ENCODE results near the gene EPHA2.

Gene EPHA2

DNA sequence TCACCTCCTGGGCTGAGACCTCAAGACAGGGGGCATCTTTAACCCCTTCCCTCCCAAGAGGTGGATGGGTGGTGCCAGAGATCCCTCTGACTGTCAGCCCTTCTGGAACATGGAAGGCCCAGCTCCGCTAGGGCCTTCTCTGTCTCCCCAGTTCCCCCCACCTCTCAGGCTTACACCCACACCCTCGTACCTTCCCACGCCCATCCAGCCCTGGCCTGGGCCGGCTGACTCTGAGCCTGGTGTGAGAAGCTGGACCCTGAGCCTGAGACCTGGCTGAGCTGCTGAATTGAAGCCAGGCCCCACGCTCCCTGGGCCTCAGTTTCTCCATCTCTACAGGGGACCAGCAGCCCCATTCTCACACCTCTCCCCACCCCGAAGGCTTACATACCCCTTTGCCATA is 5.4 kb downstream of the EPHA2 start:
- H3K27ac ChIP-seq, result no peak overlapping the region
- TF ChIP-seq ZFX (IDR thresholded peaks at IDR 0.05; ENCODE audit: borderline replicate concordance), result no peak
- TF ChIP-seq, protein P1, sequence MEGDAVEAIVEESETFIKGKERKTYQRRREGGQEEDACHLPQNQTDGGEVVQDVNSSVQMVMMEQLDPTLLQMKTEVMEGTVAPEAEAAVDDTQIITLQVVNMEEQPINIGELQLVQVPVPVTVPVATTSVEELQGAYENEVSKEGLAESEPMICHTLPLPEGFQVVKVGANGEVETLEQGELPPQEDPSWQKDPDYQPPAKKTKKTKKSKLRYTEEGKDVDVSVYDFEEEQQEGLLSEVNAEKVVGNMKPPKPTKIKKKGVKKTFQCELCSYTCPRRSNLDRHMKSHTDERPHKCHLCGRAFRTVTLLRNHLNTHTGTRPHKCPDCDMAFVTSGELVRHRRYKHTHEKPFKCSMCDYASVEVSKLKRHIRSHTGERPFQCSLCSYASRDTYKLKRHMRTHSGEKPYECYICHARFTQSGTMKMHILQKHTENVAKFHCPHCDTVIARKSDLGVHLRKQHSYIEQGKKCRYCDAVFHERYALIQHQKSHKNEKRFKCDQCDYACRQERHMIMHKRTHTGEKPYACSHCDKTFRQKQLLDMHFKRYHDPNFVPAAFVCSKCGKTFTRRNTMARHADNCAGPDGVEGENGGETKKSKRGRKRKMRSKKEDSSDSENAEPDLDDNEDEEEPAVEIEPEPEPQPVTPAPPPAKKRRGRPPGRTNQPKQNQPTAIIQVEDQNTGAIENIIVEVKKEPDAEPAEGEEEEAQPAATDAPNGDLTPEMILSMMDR (IDR thresholded peaks at IDR 0.05), result no peak

DNA sequence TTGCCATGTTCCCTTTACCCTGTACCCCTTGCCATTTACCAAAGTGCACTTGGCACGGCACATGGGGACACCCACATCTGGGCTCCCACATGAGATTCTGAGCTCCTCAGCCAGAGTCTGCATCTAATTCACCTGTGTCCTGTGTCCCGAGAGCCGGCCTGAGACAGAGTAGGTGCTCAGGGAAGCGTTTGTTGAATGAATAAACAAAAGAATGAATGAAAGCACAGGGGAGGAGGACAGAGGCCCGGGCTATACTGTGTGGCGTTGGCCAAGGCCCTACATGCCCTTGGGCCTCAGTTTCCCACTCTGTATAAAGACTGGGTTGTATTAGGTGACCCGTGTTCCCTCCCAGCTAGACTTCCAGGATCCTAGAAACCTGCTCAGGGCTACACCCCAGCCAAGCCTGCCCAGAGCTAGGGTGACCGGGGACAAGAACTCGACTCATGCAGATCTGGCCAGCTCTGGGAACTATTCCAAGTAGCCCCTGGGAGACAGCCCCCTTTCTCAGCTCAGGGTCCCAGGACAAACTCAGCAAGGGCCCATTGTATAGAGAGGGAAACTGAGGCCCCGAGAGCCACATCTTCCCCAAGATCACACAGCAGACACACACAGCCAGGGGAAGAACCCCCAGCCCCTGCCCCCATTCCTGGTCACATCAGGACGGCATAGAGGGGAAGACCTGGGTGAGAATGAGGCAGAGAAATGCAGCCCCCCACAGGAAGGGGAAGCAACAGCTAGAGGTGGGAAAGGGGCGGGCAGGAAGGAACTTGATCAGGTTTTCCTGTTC is 6.0 kb downstream of the EPHA2 start:
- no peak overlapping the region for H3K27ac ChIP-seq
- no peak for TF ChIP-seq ZFX (IDR thresholded peaks at IDR 0.05; ENCODE audit: borderline replicate concordance)
- TF ChIP-seq, protein P1 (IDR thresholded peaks at IDR 0.05), result no peak

DNA sequence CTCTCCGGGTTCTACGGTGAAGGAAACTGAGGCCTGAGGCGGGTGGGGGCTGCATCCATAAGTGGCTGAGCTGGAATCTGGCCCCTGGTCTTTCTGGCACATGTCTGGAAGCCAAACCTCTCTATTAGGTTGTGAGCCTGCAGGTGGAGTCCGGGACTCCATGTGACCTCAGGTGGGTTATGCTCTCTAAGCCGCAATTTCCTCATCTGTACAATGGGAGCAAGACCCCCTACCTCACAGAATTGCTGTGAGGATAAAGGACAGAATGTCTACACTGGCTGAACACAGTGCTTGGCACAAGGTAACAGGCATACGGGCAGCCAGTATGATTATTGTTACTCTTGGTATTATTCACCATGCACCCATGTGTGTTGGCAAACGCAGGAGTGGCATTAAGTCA is 6.7 kb downstream of the EPHA2 start:
- H3K27ac ChIP-seq, result no peak overlapping the region
- TF ChIP-seq, protein P1 (IDR thresholded peaks at IDR 0.05), result no peak
- TF ChIP-seq ZFX (IDR thresholded peaks at IDR 0.05; ENCODE audit: borderline replicate concordance), result no peak

DNA sequence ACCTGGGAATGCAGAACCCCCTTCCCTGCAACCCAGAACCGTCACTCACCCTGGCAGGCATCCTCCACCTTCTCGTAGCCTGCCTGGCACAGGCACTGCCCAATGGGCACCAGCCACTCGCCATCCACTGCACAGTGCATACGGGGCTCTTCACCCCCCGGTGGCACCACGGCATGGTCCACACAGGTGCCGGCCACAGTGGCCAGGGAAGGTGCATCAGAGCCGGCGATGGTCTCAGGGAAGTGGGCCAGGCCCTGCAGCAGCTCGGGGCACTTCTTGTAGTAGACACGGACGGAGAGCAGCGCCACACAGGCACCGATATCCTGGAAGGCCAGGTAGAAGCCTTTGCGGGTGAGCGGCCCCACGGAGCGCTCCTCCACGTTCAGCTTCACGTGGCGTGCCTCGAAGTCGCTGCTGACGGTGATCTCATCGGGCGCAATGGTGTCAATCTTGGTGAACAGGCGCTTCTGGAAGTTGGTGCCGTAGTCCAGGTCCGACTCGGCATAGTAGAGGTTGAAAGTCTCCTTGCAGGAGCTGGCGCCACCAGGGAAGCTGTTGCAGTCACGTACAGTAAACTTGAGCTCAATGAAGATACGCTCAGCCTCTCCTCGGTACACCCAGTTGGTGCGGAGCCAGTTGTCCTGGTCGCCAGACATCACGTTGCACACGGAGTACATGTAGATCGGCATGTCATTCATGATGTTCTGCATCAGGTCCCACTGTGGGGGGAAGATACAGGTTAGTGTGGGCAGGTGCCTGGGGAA is 7.4 kb downstream of the EPHA2 start:
- TF ChIP-seq ZFX (IDR thresholded peaks at IDR 0.05; ENCODE audit: borderline replicate concordance), result no peak
- TF ChIP-seq, protein P1 (IDR thresholded peaks at IDR 0.05), result no peak
- H3K27ac ChIP-seq, result no peak overlapping the region

DNA sequence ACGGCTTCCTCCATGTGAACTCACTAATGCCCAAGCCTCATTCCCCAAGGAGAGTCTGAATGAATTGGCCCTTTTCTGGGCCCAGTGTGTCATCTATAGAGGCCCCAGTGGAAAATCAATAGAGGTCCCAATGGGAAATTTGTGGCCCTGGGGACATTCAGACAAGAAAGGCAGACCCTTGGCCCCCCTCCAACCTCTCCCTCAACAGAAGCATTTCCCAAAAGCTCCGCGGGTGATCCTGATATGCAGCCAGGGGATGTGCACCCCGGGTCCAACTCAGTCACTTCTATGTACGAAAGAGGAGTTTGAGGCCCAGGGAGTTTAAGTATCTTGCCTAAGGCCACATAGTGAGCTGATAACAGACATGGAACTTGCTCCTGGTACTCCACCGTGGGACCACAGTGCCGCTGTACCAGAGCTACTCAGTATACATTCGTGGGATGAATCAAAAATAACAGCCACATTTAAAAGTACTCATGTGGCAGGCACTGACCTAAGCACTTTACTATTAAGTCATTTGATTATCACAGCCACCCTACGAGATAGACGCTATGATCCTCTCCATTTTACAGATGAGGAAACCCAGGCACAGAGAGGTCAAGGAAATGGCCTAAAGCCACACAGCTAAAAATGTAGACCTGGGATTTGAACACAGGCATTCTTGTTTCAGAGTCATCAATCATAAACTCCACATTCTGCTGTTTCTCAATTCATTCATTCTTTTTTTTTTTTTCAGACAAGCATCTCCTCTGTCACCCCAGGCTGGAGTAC is 8.5 kb downstream of the EPHA2 start:
- TF ChIP-seq, protein P1 (IDR thresholded peaks at IDR 0.05), result no peak
- TF ChIP-seq ZFX (IDR thresholded peaks at IDR 0.05; ENCODE audit: borderline replicate concordance), result no peak
- no peak overlapping the region for H3K27ac ChIP-seq

DNA sequence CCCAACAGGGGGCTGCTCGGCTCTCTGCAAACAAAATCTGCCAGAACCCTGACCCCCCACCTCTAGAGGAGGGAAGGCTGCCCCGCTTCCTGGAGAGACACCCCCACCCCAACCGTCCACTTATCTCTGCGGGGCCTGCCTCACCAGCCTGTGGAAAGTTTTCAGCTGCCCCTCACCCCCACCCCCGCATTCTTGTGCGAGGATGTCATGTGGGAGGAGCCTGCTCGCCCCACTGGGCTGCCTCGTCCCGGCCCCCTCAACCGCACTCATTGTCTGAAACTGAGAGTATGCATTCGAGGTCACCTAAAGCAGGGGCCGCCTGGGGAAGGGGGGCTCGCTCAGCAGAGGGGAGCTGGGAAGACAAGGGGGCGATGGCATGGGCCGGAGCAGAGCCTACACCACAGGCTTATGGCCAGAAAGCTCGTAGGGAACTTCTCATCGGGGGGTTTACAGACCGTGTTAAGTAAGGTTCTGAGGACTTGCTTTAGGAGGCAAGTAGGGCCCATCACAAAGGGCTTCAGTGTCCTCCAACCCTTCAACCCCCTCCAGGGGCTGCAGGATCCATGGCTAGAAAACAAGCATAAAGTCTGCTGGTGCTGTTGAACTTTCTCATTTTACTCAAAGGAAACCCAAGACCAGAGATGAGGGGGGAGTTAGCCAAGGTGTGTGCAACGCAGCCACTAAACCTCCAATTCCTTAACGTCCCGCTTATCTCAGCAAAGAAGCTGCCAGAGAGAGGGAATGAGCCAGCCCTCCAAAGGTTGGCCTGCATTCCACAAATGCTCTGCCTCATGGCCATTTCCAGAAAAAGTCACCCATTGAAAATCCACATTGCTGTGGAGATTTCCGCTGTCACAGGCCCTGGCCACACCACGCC is 9.4 kb downstream of the EPHA2 start:
- H3K27ac ChIP-seq, result no peak overlapping the region
- TF ChIP-seq, protein P1 (IDR thresholded peaks at IDR 0.05), result no peak
- TF ChIP-seq ZFX (IDR thresholded peaks at IDR 0.05; ENCODE audit: borderline replicate concordance), result no peak
